Thoracic aorta (tissue), 2 donors: Measurements from ENCODE around the gene SSUH2. TPM values are rescaled to one million over a fixed set of nuclear protein-coding genes. Genes with fewer than 3 reads are reported as not detected.

ENCODE experiments used
- ATAC-seq: fragments of 150-250 bp; one replicate; pipeline ENCODE4 v1.8.0; 2017; ENCODE audit warnings: low read depth; ENCODE audit not compliant: insufficient number of reproducible peaks, low FRiP score
- DNase-seq: peaks from one replicate; pipeline ENCODE4 v3.0.0-alpha.2; 2020; ENCODE audit warnings: low spot score
- H3K27ac ChIP-seq, 2 donors: fragments of 200-600 bp; sonication (generic); 1 replicate in 1 of 2; 2 replicates in 1 of 2; pipeline ENCODE4 v1.5.1; 2016; ENCODE audit warnings: mild to moderate bottlenecking in 2 of 2, moderate library complexity in 2 of 2
- H3K27me3 ChIP-seq: fragments of 200-600 bp; sonication (generic); replicated peaks from 2 replicates; pipeline ENCODE4 v1.6.0; 2016; ENCODE audit warnings: mild to moderate bottlenecking; ENCODE audit not compliant: insufficient read depth
- H3K36me3 ChIP-seq: fragments of 200-600 bp; sonication (generic); one replicate; pipeline ENCODE4 v1.5.1; 2016
- H3K4me1 ChIP-seq, 2 donors: fragments of 200-600 bp; sonication (generic); 1 replicate in 1 of 2; 2 replicates in 1 of 2; pipeline versions ENCODE4 v1.5.1 to v1.6.0; 2016; ENCODE audit warnings: low read depth in 2 of 2, mild to moderate bottlenecking in 1 of 2; ENCODE audit not compliant: control insufficient read depth in 1 of 2
- H3K4me3 ChIP-seq: fragments of 200-600 bp; sonication (generic); 2 replicates; pipeline ENCODE4 v1.5.1; 2016; ENCODE audit warnings: mild to moderate bottlenecking
- H3K9me3 ChIP-seq: fragments of 200-600 bp; sonication (generic); 2 replicates; pipeline ENCODE4 v1.5.1; 2016
- CTCF ChIP-seq: fragments of 200-600 bp; sonication (generic); IDR thresholded peaks from one replicate; pipeline ENCODE4 v1.5.1; 2019; ENCODE audit warnings: antibody characterized with exemption
- total RNA-seq, 2 donors: library from RNA; depleted of rRNA; stranded (reverse); fragments of >200 nt; gene quantifications; one replicate each; pipeline versions ENCODE4 v1.1.0 to v1.2.3, GENCODE V29; 2016

SSUH2 gene
- total RNA-seq, 2 donors from 2014 or later = 0.14 TPM; not detected in 1

- Histone ChIP-seq H3K27ac (peak overlapping the region; percentile 74 to 80), H3K36me3 (peaks cover 30% of the 10 kb centered on the region), H3K4me3 (no peak overlapping the region), H3K9me3 (no peaks in the 10 kb centered on the region), H3K4me1 (peaks cover 16 to 60% of the 10 kb centered on the region in 2 donors), H3K27me3 (no peaks in the 10 kb centered on the region)
- no peak for DNase-seq
- no peak for ATAC-seq
- no peak for TF ChIP-seq CTCF
Measured at GRCh38 chr3:8575364-8576104, 69.1 kb downstream of the SSUH2 start.

- no peak for TF ChIP-seq CTCF
- Histone ChIP-seq H3K27ac (peak overlapping the region; percentile 74 to 80), H3K4me1 (peaks cover 16 to 60% of the 10 kb centered on the region in 2 donors), H3K9me3 (no peaks in the 10 kb centered on the region), H3K36me3 (peaks cover 37% of the 10 kb centered on the region), H3K4me3 (no peak overlapping the region), H3K27me3 (no peaks in the 10 kb centered on the region)
- no peak for ATAC-seq
- no peak for DNase-seq
Measured at GRCh38 chr3:8574670-8575322, 69.8 kb downstream of the SSUH2 start.

GRCh38 chr3:8574040-8574669 is 70.4 kb downstream of the SSUH2 start:
- H3K9me3 ChIP-seq = no peaks in the 10 kb centered on the region
- peaks cover 16 to 65% of the 10 kb centered on the region in 2 donors for H3K4me1 ChIP-seq
- no peak overlapping the region for H3K4me3 ChIP-seq
- DNase-seq (no peak), ATAC-seq (no peak)
- TF ChIP-seq CTCF = no peak
- peaks cover 43% of the 10 kb centered on the region for H3K36me3 ChIP-seq
- no peaks in the 10 kb centered on the region for H3K27me3 ChIP-seq
- H3K27ac ChIP-seq = peak overlapping the region; percentile 74 to 80

- no peaks in the 10 kb centered on the region for H3K9me3 ChIP-seq
- peaks cover 16 to 71% of the 10 kb centered on the region in 2 donors for H3K4me1 ChIP-seq
- H3K27ac ChIP-seq = peak overlapping the region; percentile 74 to 80
- no peak overlapping the region for H3K4me3 ChIP-seq
- ATAC-seq (no peak), DNase-seq (no peak)
- no peak for TF ChIP-seq CTCF
- H3K27me3 ChIP-seq = no peaks in the 10 kb centered on the region
- H3K36me3 ChIP-seq = peaks cover 50% of the 10 kb centered on the region
Measured at GRCh38 chr3:8573342-8573926, 71.2 kb downstream of the SSUH2 start.

- DNase-seq = no peak
- Histone ChIP-seq H3K27me3 (no peaks in the 10 kb centered on the region), H3K36me3 (peaks cover 67% of the 10 kb centered on the region), H3K27ac (peak overlapping the region; percentile 8 to 45), H3K4me3 (no peak overlapping the region), H3K4me1 (peaks cover 20 to 82% of the 10 kb centered on the region in 2 donors), H3K9me3 (no peaks in the 10 kb centered on the region)
- no peak for ATAC-seq
- TF ChIP-seq CTCF = no peak
Measured at GRCh38 chr3:8571256-8571655, 73.3 kb downstream of the SSUH2 start.
